IMR-90 (cell line): ENCODE measurements around the gene PCDHGA4. TPM values are rescaled to one million over a fixed set of nuclear protein-coding genes. Genes with fewer than 3 reads are reported as not detected.

Experiments
- ATAC-seq: fragments of 200-7000 bp; cut with Tn5 transposase; 2 replicates; pipeline ENCODE4 v1.9.1; 2020; ENCODE audit warnings: low read depth, mild to moderate bottlenecking, moderate library complexity
- BruUV-seq: library from RNA; stranded (reverse); fragments of 400-500 nt; replicated peaks from 2 replicates; lab custom pipeline; 2021; lab: Mats Ljungman, UMichigan
- CTCF ChIA-PET: fragments of 300-600 bp; formaldehyde crosslinking; extraction: SDS; loops from one replicate; lab custom pipeline; 2021; ENCODE audit warnings: antibody characterized with exemption; lab: Yijun Ruan, JAX
- POLR2A ChIA-PET: fragments of 300-600 bp; sonication (Branson Sonifier 250); formaldehyde crosslinking; loops from one replicate; lab custom pipeline; 2022; ENCODE audit warnings: antibody characterized with exemption; ENCODE audit not compliant: unreplicated experiment; lab: Charles Lee
- DNase-seq: peaks from one replicate; pipeline ENCODE4 v3.0.0; 2013
- H2AFZ ChIP-seq: replicated peaks from 2 replicates; pipeline ENCODE3; 2013; ENCODE audit warnings: low read length, mild to moderate bottlenecking; ENCODE audit not compliant: poor library complexity
- H2AK5ac ChIP-seq: 2 replicates; pipeline ENCODE4 v1.6.1; 2013; ENCODE audit warnings: low read depth, low read length, inconsistent platforms
- H2AK9ac ChIP-seq: replicated peaks from 2 replicates; pipeline ENCODE3; 2013; ENCODE audit warnings: mild to moderate bottlenecking, low read depth, low read length, moderate library complexity; ENCODE audit not compliant: poor library complexity
- H2BK120ac ChIP-seq: 2 replicates; pipeline ENCODE4 v1.6.1; 2013; ENCODE audit warnings: low read depth, low read length, inconsistent platforms
- H2BK15ac ChIP-seq: 3 replicates; pipeline ENCODE4 v1.6.1; 2013; ENCODE audit warnings: low read depth, low read length, inconsistent platforms
- H2BK20ac ChIP-seq: 2 replicates; pipeline ENCODE4 v1.6.1; 2013; ENCODE audit warnings: low read depth, mild to moderate bottlenecking, inconsistent platforms, low read length, moderate library complexity
- H2BK5ac ChIP-seq: 2 replicates; pipeline ENCODE4 v1.6.1; 2013; ENCODE audit warnings: mild to moderate bottlenecking, low read depth, low read length, inconsistent platforms; ENCODE audit not compliant: poor library complexity, severe bottlenecking
- H3K14ac ChIP-seq: replicated peaks from 2 replicates; pipeline ENCODE4 v1.6.1; 2013; ENCODE audit warnings: low read depth, low read length, inconsistent platforms
- H3K18ac ChIP-seq: 2 replicates; pipeline ENCODE4 v1.6.1; 2013; ENCODE audit warnings: low read depth, low read length, control low read depth
- H3K23ac ChIP-seq: 2 replicates; pipeline ENCODE4 v1.6.1; 2013; ENCODE audit warnings: low read depth, low read length, inconsistent platforms
- H3K27ac ChIP-seq: 2 replicates; pipeline ENCODE4 v1.5.1; 2013; ENCODE audit warnings: mild to moderate bottlenecking, control low read depth, low read length; ENCODE audit not compliant: insufficient read depth
- H3K27me3 ChIP-seq: 2 replicates; pipeline ENCODE4 v1.6.1; 2013; ENCODE audit warnings: low read length; ENCODE audit not compliant: control insufficient read depth, insufficient read depth
- H3K36me3 ChIP-seq: 2 replicates; pipeline ENCODE4 v1.6.1; 2013; ENCODE audit warnings: low read length, mixed read lengths; ENCODE audit not compliant: control insufficient read depth, insufficient read depth
- H3K4ac ChIP-seq: 2 replicates; pipeline ENCODE4 v1.6.1; 2013; ENCODE audit warnings: low read depth, low read length, inconsistent platforms
- H3K4me1 ChIP-seq: 2 replicates; pipeline ENCODE4 v1.6.1; 2013; ENCODE audit warnings: low read length, mixed read lengths; ENCODE audit not compliant: control insufficient read depth, insufficient read depth
- H3K4me2 ChIP-seq: 2 replicates; pipeline ENCODE4 v1.6.1; 2013; ENCODE audit warnings: low read depth, mild to moderate bottlenecking, control low read depth, low read length, moderate library complexity
- H3K4me3 ChIP-seq: 2 replicates; pipeline ENCODE4 v1.5.1; 2013; ENCODE audit warnings: low read depth, mild to moderate bottlenecking, control low read depth, low read length, moderate library complexity; ENCODE audit not compliant: insufficient read depth
- H3K56ac ChIP-seq: 2 replicates; pipeline ENCODE4 v1.6.1; 2013; ENCODE audit warnings: low read length, inconsistent platforms; ENCODE audit not compliant: insufficient read depth; ENCODE audit errors: extremely low read depth
- H3K79me1 ChIP-seq, 2 experiments: 2 replicates each; pipeline ENCODE4 v1.6.1; 2013; ENCODE audit warnings: low read length in 2 of 2, inconsistent platforms in 1 of 2, low read depth in 1 of 2
- H3K9ac ChIP-seq: 2 replicates; pipeline ENCODE4 v1.6.1; 2013; ENCODE audit warnings: low read depth, low read length, control low read depth
- H3K9me1 ChIP-seq: 2 replicates; pipeline ENCODE4 v1.6.1; 2013; ENCODE audit warnings: low read length, inconsistent platforms; ENCODE audit not compliant: insufficient read depth
- H3K9me3 ChIP-seq: 2 replicates; pipeline ENCODE4 v1.6.1; 2013; ENCODE audit warnings: low read length; ENCODE audit not compliant: control insufficient read depth, insufficient read depth
- H4K20me1 ChIP-seq: 2 replicates; pipeline ENCODE4 v1.6.1; 2013; ENCODE audit warnings: low read length, inconsistent platforms; ENCODE audit not compliant: insufficient read depth
- H4K5ac ChIP-seq: 2 replicates; pipeline ENCODE4 v1.6.1; 2013; ENCODE audit warnings: mild to moderate bottlenecking, low read depth, low read length, control low read depth
- H4K8ac ChIP-seq, 2 experiments: 2 replicates each; pipeline ENCODE4 v1.6.1; 2013; ENCODE audit warnings: low read depth in 2 of 2, low read length in 2 of 2, control low read depth in 1 of 2, inconsistent platforms in 1 of 2
- H4K91ac ChIP-seq: 2 replicates; pipeline ENCODE4 v1.6.1; 2013; ENCODE audit warnings: low read depth, low read length, inconsistent platforms; ENCODE audit not compliant: insufficient read depth
- BHLHE40 ChIP-seq: fragments of 150-350 bp; IDR thresholded peaks from 2 replicates; pipeline ENCODE4 v1.6.1; 2016; ENCODE audit warnings: mild to moderate bottlenecking, low read depth, low read length
- CEBPB ChIP-seq: IDR thresholded peaks from 2 replicates; pipeline ENCODE4 v1.6.1; 2012; ENCODE audit warnings: low read depth, low read length, improper control_type of control experiment
- CHD1 ChIP-seq: IDR thresholded peaks from 2 replicates; pipeline ENCODE4 v1.6.1; 2012; ENCODE audit warnings: low read depth, low read length, improper control_type of control experiment
- CTCF ChIP-seq: conservative IDR thresholded peaks from 2 replicates; pipeline ENCODE4 v1.5.1; 2012; ENCODE audit warnings: mild to moderate bottlenecking, low read depth, low read length, improper control_type of control experiment
- ELK1 ChIP-seq: fragments of 150-350 bp; IDR thresholded peaks from 2 replicates; pipeline ENCODE4 v1.6.1; 2016; ENCODE audit warnings: low read depth, mild to moderate bottlenecking, low read length, moderate library complexity, borderline replicate concordance
- FOS ChIP-seq: fragments of 150-350 bp; IDR thresholded peaks from 2 replicates; pipeline ENCODE4 v1.6.1; 2016; ENCODE audit warnings: low read depth, low read length
- MXI1 ChIP-seq: IDR thresholded peaks from 2 replicates; pipeline ENCODE4 v1.6.1; 2012; ENCODE audit warnings: low read depth, mild to moderate bottlenecking, low read length, moderate library complexity, borderline replicate concordance
- NFE2L2 ChIP-seq: fragments of 150-350 bp; IDR thresholded peaks from 2 replicates; pipeline ENCODE4 v1.6.1; 2016; ENCODE audit warnings: low read depth, mild to moderate bottlenecking, low read length
- POLR2A ChIP-seq: IDR thresholded peaks from 2 replicates; pipeline ENCODE4 v1.6.1; 2012; ENCODE audit warnings: mild to moderate bottlenecking, low read depth, low read length
- RAD21 ChIP-seq: IDR thresholded peaks from 2 replicates; pipeline ENCODE4 v1.6.1; 2012; ENCODE audit warnings: low read length, improper control_type of control experiment
- RFX5 ChIP-seq: IDR thresholded peaks from 2 replicates; pipeline ENCODE4 v1.8.0; 2012; ENCODE audit warnings: low read depth, mild to moderate bottlenecking, low read length, moderate library complexity
- SMC3 ChIP-seq: fragments of 150-350 bp; IDR thresholded peaks from 2 replicates; pipeline ENCODE4 v1.6.1; 2016; ENCODE audit warnings: low read depth, mild to moderate bottlenecking, antibody characterized with exemption, low read length, moderate library complexity
- USF2 ChIP-seq: fragments of 150-350 bp; IDR thresholded peaks from 2 replicates; pipeline ENCODE4 v1.6.1; 2017; ENCODE audit warnings: mild to moderate bottlenecking, antibody characterized with exemption, low read length, low read depth
- WGBS, 2 experiments: methylation state at CpG; one replicate each; pipeline versions ENCODE4 v1.1.5 to v1.1.7; 2013; ENCODE audit warnings: missing lambda C conversion rate in 2 of 2; ENCODE audit not compliant: insufficient read length in 1 of 2; ENCODE audit errors: extremely low coverage in 2 of 2; 5-methylcytosine and 5-hydroxymethylcytosine counted together
- dilution Hi-C: fragments of 300-500 bp; cut with HindIII; formaldehyde crosslinking; loops from one replicate; pipeline ENCODE4 v1.14.3; 2018; ENCODE audit warnings: low sequenced_read_pairs; ENCODE audit not compliant: unreplicated experiment
- in situ Hi-C: fragments of 300-500 bp; cut with MboI; formaldehyde crosslinking; loops from 3 replicates; pipeline ENCODE4 v1.14.3; 2019; ENCODE audit warnings: low sequenced_read_pairs, inconsistent platforms, mixed read lengths
- intact Hi-C: fragments of 100-400 bp; cut with micrococcal nuclease; formaldehyde crosslinking; loops from 2 replicates; pipeline ENCODE4 v1.10.0; 2022
- polyA plus RNA-seq, 3 experiments: library from polyadenylated mRNA; depleted of rRNA; stranded (reverse); fragments of >200 nt; gene quantifications; 2 replicates each; pipeline ENCODE4 v1.2.3, GENCODE V29; 2012; ENCODE audit warnings: low replicate concordance in 1 of 3
- total RNA-seq: library from RNA; depleted of rRNA; stranded (reverse); fragments of >200 nt; gene quantifications from 2 replicates; pipeline ENCODE4 v1.2.3, GENCODE V29; 2012

Gene PCDHGA4
- total and polyA plus RNA-seq, 2 of the 4 experiments (the other 2 are of a cell fraction), result 3.5 to 5.4 TPM

- Histone ChIP-seq H3K9me3 (peaks cover 33% of the 10 kb centered on the region), H3K4me2 (peak within 1 kb of the TSS; percentile 45; the same call in 1 of the 2 replicates), H3K18ac (no peak within 1 kb of the TSS), H2BK5ac (no peak within 1 kb of the TSS), H3K36me3 (peaks cover 3% of the 10 kb centered on the region; the same call in 1 of the 2 replicates), H3K4ac (no peak within 1 kb of the TSS), H3K56ac (no peak within 1 kb of the TSS; the same call in 1 of the 2 replicates), H3K23ac (no peak within 1 kb of the TSS), H3K9me1 (no peaks in the 10 kb centered on the region), H3K79me1 (no peaks in the 10 kb centered on the region), H3K4me1 (no peaks in the 10 kb centered on the region), H2BK120ac (no peak within 1 kb of the TSS), H2AK5ac (no peak within 1 kb of the TSS), H4K8ac (peak within 1 kb of the TSS; percentile 0 to 20; a peak in 1 of 4 replicates), H3K9ac (peak within 1 kb of the TSS; percentile 28), H4K5ac (0 out of 2 replicates have a peak within 1 kb of the TSS, but pooled peaks have one; percentile 4), H2BK20ac (no peak within 1 kb of the TSS), H3K27ac (no peak within 1 kb of the TSS), H3K27me3 (no peaks in the 10 kb centered on the region), H3K4me3 (peak within 1 kb of the TSS; percentile 55), H2AK9ac (no peak within 1 kb of the TSS), H4K91ac (no peak within 1 kb of the TSS), H4K20me1 (no peaks in the 10 kb centered on the region), H3K14ac (no peak within 1 kb of the TSS), H2AFZ (peak within 1 kb of the TSS; percentile 77), H2BK15ac (no peak within 1 kb of the TSS)
- dilution Hi-C loops, result no loop called here
- DNase-seq (peak; percentile 71), ATAC-seq (peak; percentile 94)
- 27 to 100% methylated on average over 3 to 13 of the region's 29 CpGs for WGBS, 2 experiments
- ChIA-PET CTCF (interaction anchor here (0.8 kb wide), 1 partner anchor 207 kb away, joined by 4 read pairs; no protein-coding TSS in a partner anchor), POLR2A (no interaction called here)
- intact Hi-C loops, result no loop called here
- TF ChIP-seq CTCF (peak; percentile 61), CEBPB (no peak), FOS (no peak), POLR2A (no peak), NFE2L2 (no peak), RAD21 (peak; percentile 57), BHLHE40 (peak; percentile 15; the same call in 1 of the 2 replicates), SMC3 (peak; percentile 37), USF2 (no peak), ELK1 (no peak), MXI1 (no peak; the same call in 1 of the 2 replicates), CHD1 (no peak), RFX5 (no peak)
- in situ Hi-C loops, result no loop called here
- TSS peak; percentile 43 for BruUV-seq
Observed at GRCh38 chr5:141349917-141350619, 4.8 kb upstream of the PCDHGA4 start, which contains the start of gene PCDHGB1. TSS of gene PCDHGB1 (plus strand) at chr5:141350099. CDS start at chr5:141350261, 162 bp downstream.
